GM12865 (cell line): ENCODE results near the gene C19orf85.

Experiments used
- DNase-seq: peaks from one replicate; pipeline ENCODE4 v3.0.0; 2010; ENCODE audit warnings: low read depth
- H3K4me3 ChIP-seq: 2 replicates; pipeline ENCODE4 v1.5.1; 2011; ENCODE audit warnings: mild to moderate bottlenecking, low read depth, low read length, control low read depth
- TF ChIP-seq, protein P1 (sequence below): IDR thresholded peaks from 2 replicates; pipeline ENCODE4 v1.5.1; 2011; ENCODE audit warnings: low read length, control low read depth, low read depth, inconsistent platforms; ENCODE audit not compliant: insufficient read depth; ENCODE audit errors: missing control alignments

The C19orf85 gene

DNA sequence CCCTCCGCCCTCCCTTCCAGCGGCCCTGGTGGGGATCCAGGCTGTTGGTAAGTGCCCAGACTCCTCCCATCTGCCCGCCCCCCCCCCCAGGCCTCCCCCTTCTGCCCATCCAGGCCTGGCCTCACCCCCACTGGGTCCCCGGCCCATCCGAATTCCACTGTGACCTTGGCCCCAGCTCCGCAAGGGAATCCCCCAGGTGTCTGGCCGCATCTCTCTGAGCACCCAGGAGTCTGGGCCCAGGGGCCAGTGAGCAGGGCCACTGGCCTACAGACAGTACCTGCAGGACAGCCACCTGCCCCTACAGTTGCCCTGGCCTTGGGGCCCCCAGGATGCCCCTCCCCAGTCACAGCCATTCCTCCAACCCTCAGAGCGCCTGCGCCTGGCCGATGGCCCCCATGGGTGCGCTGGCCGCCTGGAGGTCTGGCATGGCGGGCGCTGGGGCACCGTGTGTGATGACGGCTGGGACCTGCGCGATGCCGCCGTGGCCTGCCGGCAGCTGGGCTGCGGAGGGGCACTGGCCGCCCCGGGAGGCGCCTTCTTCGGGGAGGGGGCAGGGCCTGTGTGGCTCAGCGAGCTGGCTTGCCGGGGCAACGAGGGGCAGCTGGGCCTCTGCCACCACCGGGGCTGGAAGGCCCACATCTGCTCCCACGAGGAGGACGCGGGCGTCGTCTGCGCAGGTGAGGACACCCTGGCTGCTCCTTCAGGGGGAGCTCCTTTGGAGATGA, 24.6 kb upstream of the C19orf85 start:
- TF ChIP-seq, protein P1, sequence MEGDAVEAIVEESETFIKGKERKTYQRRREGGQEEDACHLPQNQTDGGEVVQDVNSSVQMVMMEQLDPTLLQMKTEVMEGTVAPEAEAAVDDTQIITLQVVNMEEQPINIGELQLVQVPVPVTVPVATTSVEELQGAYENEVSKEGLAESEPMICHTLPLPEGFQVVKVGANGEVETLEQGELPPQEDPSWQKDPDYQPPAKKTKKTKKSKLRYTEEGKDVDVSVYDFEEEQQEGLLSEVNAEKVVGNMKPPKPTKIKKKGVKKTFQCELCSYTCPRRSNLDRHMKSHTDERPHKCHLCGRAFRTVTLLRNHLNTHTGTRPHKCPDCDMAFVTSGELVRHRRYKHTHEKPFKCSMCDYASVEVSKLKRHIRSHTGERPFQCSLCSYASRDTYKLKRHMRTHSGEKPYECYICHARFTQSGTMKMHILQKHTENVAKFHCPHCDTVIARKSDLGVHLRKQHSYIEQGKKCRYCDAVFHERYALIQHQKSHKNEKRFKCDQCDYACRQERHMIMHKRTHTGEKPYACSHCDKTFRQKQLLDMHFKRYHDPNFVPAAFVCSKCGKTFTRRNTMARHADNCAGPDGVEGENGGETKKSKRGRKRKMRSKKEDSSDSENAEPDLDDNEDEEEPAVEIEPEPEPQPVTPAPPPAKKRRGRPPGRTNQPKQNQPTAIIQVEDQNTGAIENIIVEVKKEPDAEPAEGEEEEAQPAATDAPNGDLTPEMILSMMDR, result no peak
- no peak for DNase-seq
- no peak overlapping the region for H3K4me3 ChIP-seq

DNA sequence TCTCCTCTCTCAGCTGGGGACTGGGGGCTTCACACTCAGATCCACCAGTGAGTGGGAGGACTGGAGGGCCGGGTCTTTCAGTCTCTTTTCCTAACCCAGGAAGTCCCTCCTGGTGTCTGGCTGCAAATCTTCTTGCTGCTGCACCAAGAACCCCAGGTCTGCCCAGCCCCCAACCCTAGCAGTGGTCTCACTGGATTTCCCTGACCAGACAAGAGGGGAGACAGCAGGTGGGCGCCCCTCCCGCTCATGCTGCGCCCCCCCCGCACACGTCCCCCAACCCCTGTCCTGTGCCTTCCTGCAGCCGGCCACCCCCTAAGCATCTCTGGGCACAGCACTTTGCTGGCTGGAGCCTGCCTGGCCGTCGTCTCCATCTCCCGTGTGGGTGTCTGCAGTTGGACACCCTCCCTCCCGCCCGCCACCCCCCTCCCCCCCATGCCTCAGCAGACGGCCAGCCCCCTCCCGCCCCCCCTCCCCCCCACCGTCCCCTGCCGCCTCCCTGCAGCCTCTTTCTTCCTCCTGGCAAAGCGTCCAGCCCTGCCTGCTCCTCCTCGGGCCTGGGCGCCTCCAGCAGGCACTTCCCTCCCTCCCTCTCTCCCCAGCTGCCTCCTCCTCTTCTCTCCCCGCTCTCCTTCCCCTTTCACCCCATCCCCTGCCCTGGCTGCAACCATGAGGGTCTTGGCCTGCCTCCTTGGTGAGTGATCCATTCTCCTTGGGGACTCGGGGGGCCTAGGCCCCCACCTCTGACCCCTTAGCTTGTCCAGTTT, 23.6 kb upstream of the C19orf85 start, which contains the start of gene SSC5D:
Gene SSC5D, plus strand, starts transcription at position 513 of the 764 bp plus-strand sequence. Its CDS starts 154 bp downstream, at position 667.
- no peak for DNase-seq
- TF ChIP-seq, protein P1, result no peak
- H3K4me3 ChIP-seq, result no peak within 1 kb of the TSS

DNA sequence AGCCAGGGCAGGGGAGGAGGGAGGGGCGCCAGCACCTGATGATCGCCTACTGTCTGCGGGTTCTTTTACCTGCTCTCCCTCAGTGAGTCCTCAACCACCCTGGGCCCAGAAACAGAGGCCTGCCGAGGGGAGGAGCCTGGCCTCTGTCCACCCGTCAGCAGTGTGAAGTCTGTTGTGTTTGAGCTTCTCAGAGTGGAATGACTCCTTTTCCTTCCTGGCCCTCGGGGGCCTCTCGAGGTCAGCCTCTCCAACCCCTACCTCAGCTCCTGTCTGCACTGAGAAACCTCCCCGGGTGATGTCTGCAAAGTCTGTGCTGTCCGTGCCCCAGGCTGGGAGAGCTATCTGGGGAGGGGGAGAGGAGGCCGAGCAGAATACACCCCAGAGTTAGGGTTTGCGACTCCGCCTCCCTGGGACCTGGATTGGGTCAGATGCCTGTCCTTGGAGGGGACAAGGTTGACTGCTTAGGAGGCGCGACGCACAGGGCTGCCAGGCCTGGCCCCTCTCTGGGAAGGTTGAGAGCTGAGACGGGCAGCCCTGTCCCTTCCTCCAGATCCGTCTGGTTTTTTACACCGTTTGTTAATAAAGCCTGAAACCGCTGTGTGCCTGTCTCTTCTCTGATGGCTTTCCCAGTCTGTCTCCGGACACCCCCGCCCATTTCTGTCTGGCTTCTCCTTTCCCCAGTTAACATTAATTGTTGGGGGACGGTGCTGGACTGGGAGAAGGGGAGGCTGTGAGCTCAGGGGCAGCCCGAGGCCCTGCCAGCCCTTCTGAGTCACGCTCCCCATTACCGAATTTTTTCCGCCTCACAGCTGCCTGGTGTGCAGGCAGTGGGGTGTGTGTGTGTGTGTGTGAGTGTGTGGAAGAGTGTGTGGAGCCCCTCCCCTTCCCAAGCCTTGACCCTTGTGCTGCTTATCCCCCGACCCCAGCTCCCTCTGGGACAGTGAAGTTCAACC, 22.7 kb upstream of the C19orf85 start:
- DNase-seq, result no peak
- no peak overlapping the region for H3K4me3 ChIP-seq
- TF ChIP-seq, protein P1, result no peak

DNA sequence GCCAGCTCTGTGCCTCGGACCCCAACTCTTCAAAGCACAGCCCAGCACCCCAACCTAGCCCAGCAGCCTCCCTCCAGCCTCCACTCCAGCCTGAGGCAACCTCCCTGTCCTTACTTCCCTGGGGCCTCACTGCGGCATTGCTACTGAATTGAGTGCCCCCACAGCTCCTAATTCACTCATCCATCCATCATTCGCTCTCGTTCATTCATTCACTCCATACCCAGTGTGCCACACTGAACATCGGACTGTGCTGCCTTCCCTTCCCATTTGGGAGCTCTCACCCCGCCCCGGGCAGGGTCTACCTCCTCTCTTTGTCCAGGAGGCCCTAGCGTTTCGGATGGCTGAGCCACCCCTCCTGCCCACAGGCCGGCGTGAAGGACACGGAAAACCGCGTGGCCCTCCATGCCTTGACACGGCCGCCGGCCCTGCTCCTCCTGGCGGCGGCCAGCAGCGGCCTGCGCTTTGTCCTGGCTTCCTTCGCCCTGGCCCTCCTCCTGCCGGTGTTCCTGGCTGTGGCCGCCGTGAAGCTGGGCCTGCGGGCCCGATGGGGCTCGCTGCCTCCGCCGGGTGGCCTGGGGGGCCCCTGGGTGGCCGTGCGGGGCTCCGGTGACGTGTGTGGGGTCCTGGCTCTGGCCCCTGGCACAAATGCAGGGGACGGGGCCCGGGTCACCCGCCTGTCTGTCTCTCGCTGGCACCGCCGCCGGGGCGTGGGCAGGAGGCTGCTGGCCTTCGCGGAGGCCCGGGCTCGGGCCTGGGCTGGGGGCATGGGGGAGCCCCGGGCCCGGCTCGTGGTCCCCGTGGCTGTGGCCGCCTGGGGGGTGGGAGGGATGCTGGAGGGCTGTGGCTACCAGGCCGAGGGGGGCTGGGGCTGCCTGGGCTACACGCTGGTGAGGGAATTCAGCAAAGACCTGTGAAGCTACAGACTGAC, 21.8 kb upstream of the C19orf85 start:
- no peak for DNase-seq
- H3K4me3 ChIP-seq, result no peak overlapping the region
- TF ChIP-seq, protein P1, result no peak

DNA sequence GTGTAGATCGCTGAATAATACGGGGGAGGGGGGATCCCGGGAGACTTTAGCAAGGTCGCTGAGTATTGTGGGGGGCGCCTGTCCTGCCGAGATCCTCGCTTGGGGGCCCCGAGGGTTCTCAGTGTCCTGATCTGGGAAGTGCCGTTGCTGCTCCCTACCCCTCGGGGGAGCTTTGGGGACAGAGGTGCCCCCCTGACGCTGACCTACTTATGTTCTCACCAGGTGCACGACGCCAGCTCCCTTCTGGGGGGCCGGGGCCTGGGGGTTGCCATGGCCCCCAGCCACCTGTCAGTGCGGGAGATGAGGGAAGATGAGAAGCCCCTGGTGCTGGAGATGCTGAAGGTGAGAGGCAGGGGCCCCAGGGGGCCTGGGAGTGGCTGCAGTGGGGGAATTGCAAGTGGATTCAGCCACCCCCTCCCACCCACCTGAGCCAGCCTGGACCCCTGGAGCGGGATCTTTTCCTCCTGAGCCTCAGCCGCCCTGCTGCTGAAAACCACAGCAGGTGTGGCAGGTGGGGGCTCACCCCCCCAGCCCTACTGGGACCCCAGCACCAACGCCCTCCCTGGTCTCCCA, 21.0 kb upstream of the C19orf85 start:
- TF ChIP-seq, protein P1, result no peak

More for the DNA sequence above, 21.0 kb upstream of the C19orf85 start:
- peak overlapping the region; percentile 83 for H3K4me3 ChIP-seq
- DNase-seq, result peak; percentile 36
